GM21717 (cell line): ENCODE results near the gene TM9SF1.

Experiments used
- ATAC-seq: cut with Tn5 transposase; IDR thresholded peaks from one replicate; pipeline ENCODE4 v1.9.1; 2021; ENCODE audit warnings: mild to moderate bottlenecking, moderate library complexity; ENCODE audit not compliant: unreplicated experiment

TM9SF1 gene, protein sequence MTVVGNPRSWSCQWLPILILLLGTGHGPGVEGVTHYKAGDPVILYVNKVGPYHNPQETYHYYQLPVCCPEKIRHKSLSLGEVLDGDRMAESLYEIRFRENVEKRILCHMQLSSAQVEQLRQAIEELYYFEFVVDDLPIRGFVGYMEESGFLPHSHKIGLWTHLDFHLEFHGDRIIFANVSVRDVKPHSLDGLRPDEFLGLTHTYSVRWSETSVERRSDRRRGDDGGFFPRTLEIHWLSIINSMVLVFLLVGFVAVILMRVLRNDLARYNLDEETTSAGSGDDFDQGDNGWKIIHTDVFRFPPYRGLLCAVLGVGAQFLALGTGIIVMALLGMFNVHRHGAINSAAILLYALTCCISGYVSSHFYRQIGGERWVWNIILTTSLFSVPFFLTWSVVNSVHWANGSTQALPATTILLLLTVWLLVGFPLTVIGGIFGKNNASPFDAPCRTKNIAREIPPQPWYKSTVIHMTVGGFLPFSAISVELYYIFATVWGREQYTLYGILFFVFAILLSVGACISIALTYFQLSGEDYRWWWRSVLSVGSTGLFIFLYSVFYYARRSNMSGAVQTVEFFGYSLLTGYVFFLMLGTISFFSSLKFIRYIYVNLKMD

DNA sequence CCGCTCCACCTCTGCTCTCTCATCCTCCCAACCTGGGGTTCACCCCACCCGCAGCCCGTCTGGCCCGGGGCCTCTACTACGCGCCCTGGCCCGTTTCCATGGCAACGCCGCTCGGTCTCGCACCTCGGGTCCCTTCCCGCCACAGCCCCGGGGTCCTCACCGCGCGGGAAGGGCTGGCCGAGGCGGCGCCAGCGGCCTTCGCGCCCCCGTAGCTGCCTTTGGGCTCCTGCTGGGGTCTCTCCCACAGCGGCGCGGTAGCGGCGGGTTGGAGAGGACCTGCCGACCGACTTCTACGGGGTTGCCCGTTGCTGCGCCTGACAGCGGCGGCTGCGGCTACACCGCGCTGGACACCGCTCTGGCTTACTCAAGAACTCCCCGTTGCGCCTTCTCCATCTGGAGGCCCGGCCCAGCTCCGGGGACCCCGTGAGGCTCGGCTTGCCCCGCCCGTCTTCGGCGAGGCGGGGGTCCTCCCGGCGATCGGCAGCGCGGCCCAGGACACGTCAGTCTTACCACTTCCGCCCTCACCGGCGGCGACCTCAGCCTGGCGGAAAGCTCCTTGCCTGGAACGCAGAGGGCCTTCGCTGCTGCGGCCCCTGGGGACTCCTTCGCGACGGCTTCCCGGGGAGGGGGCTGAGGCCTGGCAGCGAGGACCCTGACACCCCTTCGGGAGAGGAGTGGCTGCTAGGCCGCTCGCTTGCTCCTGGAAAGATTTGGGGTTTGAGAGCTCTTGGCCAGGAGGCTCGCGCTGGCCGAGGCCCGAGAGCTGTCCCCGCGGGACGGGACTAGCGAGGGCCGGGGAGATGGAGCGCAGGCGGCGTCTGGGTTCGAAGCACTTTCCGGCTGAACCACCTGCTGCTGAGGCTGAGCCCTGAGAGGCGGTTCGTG is at the start of gene TM9SF1:
Gene TM9SF1, minus strand, starts transcription at position 256 of the 885 bp plus-strand sequence. CDS start 422 bp downstream, outside the sequence.
- peak; percentile 70 for ATAC-seq

DNA sequence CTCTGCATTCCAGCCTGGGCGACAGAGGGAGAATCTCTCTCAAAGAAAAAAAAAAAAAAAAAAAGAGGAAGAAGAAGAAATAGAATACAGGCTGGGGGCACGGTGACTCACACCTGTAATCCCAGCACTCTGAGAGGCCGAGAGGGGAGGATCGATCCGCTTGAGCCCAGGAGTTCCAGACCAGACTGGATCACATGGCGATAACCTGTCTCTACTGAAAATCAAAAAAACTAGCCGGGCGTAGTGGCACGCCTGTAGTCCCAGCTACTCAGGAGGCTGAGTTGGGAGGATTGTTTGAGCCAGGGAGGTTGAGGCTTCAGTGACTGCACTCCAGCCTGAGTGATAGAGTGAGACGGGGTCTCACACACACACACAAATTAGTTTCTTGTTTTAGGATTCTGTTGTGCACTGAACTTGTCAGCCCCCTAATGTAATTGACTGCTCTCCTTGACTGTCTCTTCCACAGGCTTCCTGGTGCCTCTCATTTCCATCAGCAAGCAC is 48.1 kb upstream of the TM9SF1 start:
- ATAC-seq: no peak

DNA sequence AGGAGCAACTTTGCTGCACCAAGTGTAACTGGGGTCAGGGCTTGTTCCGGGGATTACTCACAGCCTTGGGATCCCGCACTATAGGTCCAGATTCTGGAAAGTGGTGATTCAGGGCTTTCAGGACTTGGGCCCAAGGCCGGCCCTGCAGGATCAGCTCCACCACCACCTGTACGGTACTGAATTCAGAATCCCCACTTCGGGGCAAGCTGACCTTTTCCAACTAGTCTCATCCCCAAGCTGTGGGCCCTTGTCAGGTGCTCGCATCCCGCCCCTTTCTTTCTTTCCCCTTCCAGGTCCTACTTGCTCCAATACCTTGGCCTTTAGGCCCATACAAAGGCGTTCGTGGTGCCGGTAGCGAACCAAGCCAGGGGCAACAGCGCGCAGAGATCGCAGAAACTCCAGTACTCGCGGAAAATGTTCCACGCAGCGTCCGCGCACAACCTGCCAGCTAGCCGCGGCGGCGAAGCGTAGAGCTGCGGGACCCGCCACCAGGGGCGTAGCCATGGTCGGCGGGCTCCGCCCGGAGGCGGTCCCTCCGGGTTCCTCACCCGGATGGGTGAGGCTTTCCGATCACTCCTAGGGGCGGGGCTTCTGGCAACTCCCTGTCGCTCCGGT is 46.7 kb upstream of the TM9SF1 start:
- ATAC-seq: peak; percentile 77

DNA sequence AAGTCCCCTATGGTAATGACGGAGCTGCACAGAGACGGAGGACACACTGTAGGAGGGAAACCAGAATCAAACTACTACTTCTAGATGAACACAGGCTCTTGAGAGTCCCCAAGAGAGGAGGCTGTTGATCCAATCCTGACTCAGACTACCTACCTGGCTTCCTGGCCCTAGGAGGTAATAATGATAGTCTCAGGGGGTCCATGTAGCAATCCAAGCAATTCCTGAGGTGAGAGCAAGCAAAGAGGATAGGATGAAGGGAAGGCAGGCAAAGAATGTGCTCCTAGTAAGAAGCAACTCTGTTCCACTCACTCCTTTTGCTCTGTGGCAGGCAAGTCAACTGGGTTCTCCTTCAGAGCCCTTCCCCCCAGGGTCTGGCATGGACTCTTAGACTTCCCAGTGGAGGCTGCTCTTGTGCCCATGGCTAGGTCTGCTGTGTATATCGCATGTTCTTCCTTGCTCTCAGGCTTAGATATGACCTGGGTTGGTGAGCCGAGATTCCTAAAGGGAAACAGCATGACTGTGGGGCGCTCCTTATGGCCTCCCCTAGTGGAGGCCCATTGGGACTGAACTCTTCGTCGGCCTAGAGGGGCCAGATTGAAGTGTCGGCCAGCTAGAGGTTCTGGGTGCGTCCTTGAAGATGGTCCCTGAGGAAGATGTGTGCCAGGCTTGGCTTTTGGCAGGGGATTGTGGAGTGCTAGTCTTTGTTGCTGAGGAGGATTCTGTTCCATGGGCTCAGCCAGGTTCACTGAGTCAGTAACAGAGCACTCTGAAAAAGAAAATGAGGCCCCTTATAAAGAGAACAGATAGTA is 45.1 kb upstream of the TM9SF1 start:
- ATAC-seq: no peak

DNA sequence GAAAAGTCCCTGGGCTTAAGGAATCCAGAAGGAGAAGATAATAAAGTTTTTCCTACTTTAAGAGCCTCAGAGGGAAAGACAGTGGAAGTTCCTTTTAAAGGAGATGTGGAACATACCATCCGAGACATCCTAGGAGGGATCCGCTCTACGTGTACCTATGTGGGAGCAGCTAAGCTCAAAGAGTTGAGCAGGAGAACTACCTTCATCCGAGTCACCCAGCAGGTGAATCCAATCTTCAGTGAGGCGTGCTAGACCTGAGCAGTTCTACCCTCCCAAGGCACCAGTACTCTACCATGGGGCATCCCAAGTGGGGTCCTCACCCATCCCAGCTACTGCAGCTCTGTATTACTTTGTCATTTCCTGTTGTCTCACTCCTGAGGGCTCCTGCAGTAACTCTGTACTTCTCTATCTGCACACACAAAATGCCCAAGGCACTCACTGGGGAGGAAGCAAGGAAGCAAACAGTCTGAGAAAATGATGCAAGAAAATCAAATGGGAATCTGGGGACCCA is 43.3 kb upstream of the TM9SF1 start:
- ATAC-seq: no peak

DNA sequence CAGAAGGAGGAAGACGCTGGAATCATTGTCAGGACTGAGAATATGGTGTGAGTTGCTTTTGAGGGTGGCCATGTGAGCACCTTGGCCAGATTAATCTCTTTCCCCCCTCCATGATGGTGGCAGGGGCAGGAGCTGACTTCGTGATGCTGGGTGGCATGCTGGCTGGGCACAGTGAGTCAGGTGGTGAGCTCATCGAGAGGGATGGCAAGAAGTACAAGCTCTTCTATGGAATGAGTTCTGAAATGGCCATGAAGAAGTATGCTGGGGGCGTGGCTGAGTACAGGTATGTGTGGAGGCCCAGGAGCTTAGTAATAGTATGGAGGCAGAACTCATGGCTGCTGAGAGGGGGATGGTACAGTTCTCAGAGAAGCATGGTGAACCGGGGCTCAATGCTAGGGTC is 42.9 kb upstream of the TM9SF1 start:
- ATAC-seq: no peak

DNA sequence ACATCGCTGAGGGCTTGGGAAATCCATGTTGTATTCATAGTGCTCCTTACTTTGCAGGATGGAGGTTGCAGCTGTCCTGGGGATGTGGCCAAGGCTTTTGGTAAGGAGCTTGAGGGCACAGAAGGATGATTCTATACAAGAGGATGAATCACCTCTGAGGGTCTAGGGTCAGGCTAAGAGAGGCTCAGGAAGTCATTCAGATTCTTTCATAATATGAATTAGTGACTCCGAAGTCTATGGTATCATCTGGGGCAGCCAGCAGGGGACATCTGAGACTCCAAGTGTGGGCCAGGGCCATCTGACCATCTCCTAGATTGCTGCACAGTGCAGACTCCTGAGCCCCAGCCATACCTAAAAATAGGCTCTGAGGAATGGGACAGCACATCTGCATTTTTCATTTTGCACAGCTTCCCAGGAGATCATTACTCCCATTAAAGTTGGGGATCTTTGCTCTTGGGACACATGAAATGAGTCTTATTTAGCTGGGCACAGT is 42.3 kb upstream of the TM9SF1 start:
- no peak for ATAC-seq

DNA sequence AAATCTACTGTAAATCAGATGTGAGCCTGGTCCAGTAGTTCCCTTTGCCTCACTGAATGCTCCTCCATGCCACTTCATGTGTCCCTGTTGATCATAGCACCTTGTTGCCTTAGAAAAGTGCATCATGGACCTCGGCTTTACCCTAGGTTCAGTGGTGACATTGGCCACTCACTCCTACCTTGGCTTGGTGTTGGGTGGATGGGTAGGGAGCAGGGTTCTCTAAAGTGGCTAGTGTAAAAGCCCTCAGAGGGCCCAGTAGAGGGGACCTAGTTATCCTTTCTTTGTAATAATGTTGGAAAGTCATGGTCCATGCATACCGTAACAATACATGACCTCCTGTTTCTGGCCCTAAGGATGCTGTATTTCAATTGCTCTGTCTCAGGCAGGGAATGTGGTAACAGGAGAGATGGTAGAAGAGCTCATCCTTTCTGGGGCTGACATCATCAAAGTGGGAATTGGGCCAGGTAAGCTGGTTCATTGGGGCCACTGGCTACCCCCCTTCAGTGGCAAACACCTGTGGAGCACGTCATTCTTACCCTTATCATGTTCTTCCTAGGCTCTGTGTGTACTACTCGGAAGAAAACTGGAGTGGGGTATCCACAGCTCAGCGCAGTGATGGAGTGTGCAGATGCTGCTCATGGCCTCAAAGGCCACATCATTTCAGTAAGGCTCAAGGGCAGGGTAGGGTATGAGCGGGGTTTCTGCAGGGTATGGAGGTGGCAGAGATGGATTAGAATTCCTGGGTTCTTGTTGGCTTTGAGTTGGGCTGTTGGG is 41.6 kb upstream of the TM9SF1 start:
- ATAC-seq: no peak

DNA sequence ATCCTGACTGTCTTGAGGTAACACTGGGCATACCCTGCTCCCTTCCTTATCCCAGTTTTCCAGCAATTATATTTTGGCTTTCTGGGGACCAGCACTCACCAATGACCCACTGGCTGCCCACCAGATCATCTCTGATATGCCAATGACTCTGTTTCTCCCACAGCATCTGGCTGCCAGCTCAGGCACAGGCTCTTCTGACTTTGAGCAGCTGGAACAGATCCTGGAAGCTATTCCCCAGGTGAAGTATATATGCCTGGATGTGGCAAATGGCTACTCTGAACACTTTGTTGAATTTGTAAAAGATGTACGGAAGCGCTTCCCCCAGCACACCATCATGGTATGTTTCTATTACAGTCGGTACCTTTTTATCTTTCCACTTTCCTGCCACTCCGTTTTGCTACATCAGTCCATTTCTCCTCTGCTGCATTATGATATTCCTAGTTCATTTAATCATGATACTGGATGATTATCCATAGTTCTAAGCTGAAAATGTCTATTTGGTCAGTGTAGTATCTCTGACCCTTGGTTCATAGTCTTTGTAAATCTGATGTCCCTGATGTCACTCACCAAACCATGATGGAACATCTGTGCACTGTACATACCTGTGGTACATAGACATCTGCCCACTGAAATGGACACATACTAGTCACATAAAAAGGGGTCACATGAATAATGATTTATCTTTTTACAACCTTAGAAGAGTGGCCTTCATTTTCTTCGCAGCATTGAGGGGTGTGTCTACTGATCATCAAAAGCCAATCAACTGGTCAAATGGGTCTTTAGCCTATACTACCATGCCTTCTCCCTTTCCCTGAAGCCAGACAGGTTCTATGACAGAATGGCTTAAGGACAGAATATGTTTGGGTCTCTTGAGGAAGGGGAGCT is 40.8 kb upstream of the TM9SF1 start:
- no peak for ATAC-seq

DNA sequence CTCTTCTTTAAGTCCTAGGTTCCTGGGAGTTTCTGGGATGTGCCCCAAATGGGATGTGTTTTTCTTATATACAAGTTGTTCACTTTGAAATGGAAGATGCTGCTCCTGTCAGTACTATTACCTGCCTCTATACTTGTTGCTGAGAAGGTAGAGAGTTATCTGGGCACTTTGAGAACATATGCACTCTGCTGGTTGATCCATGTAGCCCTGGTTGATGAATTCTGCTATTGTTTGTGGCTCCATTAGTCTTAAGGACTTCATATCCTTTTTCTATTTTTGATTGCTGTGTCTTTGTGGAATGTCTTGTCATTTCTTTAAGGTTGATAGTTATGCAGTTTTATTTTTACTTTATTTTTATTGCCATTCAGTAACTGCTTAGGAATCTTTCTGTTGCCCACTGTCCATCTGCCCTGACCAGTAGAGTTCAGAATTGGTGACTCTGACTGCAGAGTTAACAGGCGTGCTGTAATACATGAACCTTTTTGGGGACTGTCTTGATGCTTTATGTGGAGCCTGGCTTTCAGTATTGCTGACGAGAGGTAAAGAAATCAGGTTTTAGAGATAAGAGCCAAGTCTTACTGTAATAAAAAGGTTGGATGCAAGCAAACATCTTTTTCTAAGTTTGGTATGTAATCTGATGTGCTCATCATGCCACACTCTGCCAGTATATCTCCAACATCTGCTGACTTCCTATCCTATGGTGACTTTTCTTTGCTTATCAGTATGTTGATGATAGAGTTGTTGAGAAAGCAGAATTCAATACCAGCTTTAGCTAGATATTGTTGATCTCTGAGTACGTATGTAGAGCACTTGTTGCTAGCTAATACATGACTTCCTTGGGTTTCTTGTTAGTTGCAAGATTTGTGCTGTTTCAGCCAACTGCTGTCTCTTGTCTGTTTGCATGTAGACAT is 39.1 kb upstream of the TM9SF1 start:
- ATAC-seq: no peak

DNA sequence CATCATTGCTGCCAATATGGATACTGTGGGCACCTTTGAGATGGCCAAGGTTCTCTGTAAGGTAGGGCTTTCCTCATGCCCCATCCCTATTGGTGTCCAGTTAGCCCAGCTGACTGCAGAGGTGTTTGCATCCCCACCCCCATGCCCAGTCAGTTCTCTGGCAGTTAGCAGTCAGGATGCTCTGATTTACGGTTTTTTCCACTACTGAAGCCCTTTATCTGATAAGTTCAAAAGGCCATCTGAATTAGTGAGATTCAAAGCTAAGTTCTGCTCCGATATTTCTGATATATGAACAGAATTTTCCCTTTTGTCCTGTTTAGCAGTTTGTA is 38.3 kb upstream of the TM9SF1 start:
- ATAC-seq: no peak

DNA sequence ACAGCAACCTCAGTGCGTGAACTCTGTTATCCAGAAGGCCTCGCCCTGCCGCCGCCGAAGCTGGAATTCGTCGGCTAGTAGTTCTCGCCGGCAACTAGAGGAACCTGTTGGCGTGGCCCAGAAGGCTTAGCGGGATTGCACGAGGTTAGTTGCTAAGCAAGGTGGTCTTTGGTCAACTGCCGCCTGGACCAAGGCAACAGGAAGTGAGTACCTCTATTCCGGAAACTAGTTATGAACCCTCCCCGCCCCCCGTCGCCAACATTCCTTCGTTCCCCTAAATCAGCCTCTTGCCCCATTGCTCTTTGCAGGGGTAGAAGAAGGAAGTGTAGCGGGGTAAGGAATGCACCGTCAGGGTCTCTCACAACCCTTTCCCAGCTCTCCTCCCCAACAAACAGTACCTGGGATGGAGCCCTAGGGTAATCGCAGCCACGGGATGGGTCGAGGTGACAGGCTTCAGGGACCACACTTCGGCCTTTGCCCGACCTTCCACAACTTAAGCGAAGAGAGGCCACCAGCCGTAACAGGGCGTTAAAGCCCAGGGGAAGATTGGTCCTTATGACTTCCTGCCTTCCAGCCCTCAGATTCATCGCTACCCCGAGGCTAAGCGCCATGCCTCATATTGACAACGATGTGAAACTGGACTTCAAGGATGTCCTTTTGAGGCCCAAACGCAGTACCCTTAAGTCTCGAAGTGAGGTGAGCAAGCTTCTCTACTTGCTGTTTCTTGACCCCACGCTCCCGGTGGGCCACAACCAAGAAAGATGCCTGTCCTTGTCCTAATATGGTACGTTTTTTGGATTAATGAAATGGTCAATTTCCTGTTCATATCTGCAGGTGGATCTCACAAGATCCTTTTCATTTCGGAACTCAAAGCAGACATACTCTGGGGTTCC is 37.6 kb upstream of the TM9SF1 start, which contains the start of gene GMPR2:
Gene GMPR2, plus strand, starts transcription at position 285 of the 893 bp plus-strand sequence. Its CDS starts 325 bp downstream, at position 610.
- ATAC-seq: peak; percentile 47

DNA sequence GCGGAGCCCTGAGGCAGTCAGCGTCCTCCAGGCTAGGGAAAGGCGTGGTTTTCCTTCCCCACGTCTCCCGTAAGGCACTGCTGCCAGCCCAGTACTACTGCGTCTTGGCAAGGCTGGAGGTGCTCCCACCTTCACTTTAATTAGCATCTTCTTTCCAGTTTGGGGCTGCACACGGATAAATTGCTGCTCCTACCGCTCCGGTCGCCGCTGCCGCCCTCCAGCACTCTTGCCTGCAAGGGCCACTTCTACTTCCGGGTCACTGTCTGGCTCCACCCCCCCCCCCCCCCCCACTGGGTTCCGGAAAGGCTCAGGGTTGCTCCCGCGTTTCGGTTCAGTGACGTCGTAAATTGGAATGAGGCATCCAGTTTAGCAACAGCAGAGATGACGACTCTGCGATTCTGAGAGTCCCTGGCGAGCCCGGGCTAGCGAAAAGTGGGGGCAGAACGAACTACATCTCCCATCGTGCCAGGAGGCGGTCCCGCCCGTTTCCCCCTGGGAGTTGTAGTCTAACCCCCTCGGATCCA is 36.9 kb upstream of the TM9SF1 start, which contains the start of gene NEDD8:
Gene NEDD8, minus strand, starts transcription at position 247 of the 524 bp plus-strand sequence. Its CDS starts 100 bp downstream, at position 147.
- peak; percentile 64 for ATAC-seq

DNA sequence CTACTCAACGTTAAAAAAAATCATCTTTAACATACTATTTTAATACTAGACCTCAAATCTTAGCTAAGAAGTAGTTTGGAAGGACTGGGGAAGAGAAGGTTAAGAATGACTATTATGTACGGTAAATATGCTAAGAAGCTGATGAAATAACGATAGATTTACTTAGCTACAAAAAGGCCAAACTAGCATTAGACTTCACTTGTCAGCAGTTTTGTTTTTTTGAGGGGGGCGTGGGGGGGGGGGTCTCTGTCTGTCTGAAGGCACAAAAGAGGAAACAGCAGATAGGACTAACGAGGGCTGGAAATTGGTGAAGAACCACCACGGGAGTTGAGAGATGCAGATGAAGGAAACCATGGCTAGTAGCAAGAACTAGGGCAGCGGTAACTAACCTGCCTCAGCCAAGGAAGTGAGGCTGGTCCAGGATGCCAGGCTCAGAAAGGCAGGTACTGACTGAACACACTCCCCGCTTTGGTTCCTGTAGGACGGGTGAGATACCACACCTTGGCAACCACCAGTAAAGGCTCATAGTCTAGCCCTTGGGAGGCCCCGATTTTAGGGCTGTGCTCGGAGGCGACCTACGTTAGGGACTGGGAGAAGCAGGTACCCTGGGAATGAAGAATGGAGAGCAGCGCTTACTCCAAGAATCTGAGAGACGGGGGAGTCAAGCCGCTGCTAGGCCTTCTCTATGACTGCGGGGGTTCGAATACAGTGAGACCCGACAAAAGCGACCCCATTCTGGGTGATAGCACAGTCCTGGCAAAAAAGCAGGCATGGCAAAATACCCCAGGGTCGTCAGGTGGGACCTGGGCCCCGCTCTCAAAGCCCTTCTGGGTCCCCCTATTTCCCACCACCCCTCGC is 36.3 kb upstream of the TM9SF1 start:
- ATAC-seq: peak; percentile 13
